ENCODE data around the gene ATP2A1. TPM values are rescaled to one million over a fixed set of nuclear protein-coding genes. Genes with fewer than 3 reads are reported as not detected.

The ATP2A1 gene
- total RNA-seq, 1 experiment from 2014 or later = 3.0 TPM

- no peaks in the 10 kb centered on the region for H3K27me3 ChIP-seq (replicated peaks; ENCODE audit: insufficient read depth, low read depth, low read length, poor library complexity)
- no peaks in the 10 kb centered on the region for H3K36me3 ChIP-seq (ENCODE audit: insufficient read depth, low read length, poor library complexity, severe bottlenecking)
- ChIA-PET POLR2A (ENCODE audit: low non-redundant PET) (no interaction called here), CTCF (no interaction called here)
- no peak overlapping the region for H3K27ac ChIP-seq (ENCODE audit: low read depth, low read length, poor library complexity, severe bottlenecking)
- H3K4me3 ChIP-seq (ENCODE audit: low read depth, low read length, poor library complexity, severe bottlenecking) = no peak overlapping the region
- TF ChIP-seq EZH2 (IDR thresholded peaks at IDR 0.05; ENCODE audit: borderline replicate concordance, low read depth, low read length, poor library complexity, severe bottlenecking) = no peak
- no peaks in the 10 kb centered on the region for H3K4me1 ChIP-seq (ENCODE audit: insufficient read depth, low read length, poor library complexity, severe bottlenecking)
- intact Hi-C loops (cut with micrococcal nuclease; ENCODE audit: unreplicated experiment) = no loop called here
- H3K9me3 ChIP-seq (ENCODE audit: low read depth, low read length, poor library complexity, severe bottlenecking) = no peaks in the 10 kb centered on the region
- DNase-seq (ENCODE audit: low spot score) = no peak
- BruUV-seq (replicated peaks) = no TSS peak
Observed at GRCh38 chr16:28905229-28905754, 27.0 kb downstream of the ATP2A1 start.

DNA sequence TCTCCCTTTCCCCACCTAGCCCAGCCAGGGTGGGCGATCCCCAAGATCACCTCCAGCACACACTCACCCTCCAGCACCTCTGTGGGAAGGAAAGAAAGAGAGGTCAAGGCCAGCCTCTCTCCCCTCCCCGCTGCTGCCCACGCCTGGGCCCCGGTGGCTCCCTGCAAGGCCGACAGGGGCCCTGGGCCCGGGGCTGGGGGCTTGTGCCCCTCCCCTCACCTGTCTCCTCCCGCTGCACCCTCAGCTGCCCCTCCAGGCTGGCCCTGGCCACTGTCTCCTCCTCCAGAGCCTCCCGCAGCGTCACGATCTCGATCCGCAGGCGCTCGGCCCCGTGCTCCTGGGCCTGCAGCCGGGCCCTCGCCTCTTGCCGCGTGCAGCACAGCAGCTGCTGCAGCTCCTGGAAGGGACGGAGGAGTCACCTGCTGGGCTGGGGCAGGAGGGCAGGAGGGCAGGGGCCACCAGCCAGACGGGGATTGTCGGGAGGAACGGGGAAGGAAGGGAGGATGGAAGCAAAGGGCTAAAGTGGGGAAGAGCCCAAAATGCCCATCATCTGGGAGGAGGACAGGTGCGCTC, 27.6 kb downstream of the ATP2A1 start:
- H3K27ac ChIP-seq (ENCODE audit: low read depth, low read length, poor library complexity, severe bottlenecking) = no peak overlapping the region
- CTCF ChIA-PET = no interaction called here

GRCh38 chr16:28910086-28911031, 32.1 kb downstream of the ATP2A1 start:
- no peak overlapping the region for H3K4me3 ChIP-seq (ENCODE audit: low read depth, low read length, poor library complexity, severe bottlenecking)
- CTCF ChIA-PET = no interaction called here
- H3K27ac ChIP-seq (ENCODE audit: low read depth, low read length, poor library complexity, severe bottlenecking) = no peak overlapping the region
- DNase-seq (ENCODE audit: low spot score) = no peak
- no peaks in the 10 kb centered on the region for H3K9me3 ChIP-seq (ENCODE audit: low read depth, low read length, poor library complexity, severe bottlenecking)
- no peaks in the 10 kb centered on the region for H3K4me1 ChIP-seq (ENCODE audit: insufficient read depth, low read length, poor library complexity, severe bottlenecking)
- H3K36me3 ChIP-seq (ENCODE audit: insufficient read depth, low read length, poor library complexity, severe bottlenecking) = no peaks in the 10 kb centered on the region
- POLR2A ChIA-PET (ENCODE audit: low non-redundant PET) = no interaction called here
- TF ChIP-seq, protein P1, sequence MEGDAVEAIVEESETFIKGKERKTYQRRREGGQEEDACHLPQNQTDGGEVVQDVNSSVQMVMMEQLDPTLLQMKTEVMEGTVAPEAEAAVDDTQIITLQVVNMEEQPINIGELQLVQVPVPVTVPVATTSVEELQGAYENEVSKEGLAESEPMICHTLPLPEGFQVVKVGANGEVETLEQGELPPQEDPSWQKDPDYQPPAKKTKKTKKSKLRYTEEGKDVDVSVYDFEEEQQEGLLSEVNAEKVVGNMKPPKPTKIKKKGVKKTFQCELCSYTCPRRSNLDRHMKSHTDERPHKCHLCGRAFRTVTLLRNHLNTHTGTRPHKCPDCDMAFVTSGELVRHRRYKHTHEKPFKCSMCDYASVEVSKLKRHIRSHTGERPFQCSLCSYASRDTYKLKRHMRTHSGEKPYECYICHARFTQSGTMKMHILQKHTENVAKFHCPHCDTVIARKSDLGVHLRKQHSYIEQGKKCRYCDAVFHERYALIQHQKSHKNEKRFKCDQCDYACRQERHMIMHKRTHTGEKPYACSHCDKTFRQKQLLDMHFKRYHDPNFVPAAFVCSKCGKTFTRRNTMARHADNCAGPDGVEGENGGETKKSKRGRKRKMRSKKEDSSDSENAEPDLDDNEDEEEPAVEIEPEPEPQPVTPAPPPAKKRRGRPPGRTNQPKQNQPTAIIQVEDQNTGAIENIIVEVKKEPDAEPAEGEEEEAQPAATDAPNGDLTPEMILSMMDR (conservative IDR thresholded peaks at IDR 0.05; ENCODE audit: low read depth, low read length) = no peak
- TF ChIP-seq EZH2 (IDR thresholded peaks at IDR 0.05; ENCODE audit: borderline replicate concordance, low read depth, low read length, poor library complexity, severe bottlenecking) = no peak
- intact Hi-C loops (cut with micrococcal nuclease; ENCODE audit: unreplicated experiment) = no loop called here
- no peaks in the 10 kb centered on the region for H3K27me3 ChIP-seq (replicated peaks; ENCODE audit: insufficient read depth, low read depth, low read length, poor library complexity)
- BruUV-seq (replicated peaks) = no TSS peak

More for the DNA sequence above, 27.6 kb downstream of the ATP2A1 start:
- BruUV-seq (replicated peaks) = no TSS peak
- no peaks in the 10 kb centered on the region for H3K9me3 ChIP-seq (ENCODE audit: low read depth, low read length, poor library complexity, severe bottlenecking)
- POLR2A ChIA-PET (ENCODE audit: low non-redundant PET) = no interaction called here
- no peaks in the 10 kb centered on the region for H3K4me1 ChIP-seq (ENCODE audit: insufficient read depth, low read length, poor library complexity, severe bottlenecking)
- intact Hi-C loops (cut with micrococcal nuclease; ENCODE audit: unreplicated experiment) = no loop called here
- TF ChIP-seq, protein P1 (conservative IDR thresholded peaks at IDR 0.05; ENCODE audit: low read depth, low read length) = no peak
- no peak for TF ChIP-seq EZH2 (IDR thresholded peaks at IDR 0.05; ENCODE audit: borderline replicate concordance, low read depth, low read length, poor library complexity, severe bottlenecking)
- no peak for DNase-seq (ENCODE audit: low spot score)
- H3K4me3 ChIP-seq (ENCODE audit: low read depth, low read length, poor library complexity, severe bottlenecking) = no peak overlapping the region
- no peaks in the 10 kb centered on the region for H3K27me3 ChIP-seq (replicated peaks; ENCODE audit: insufficient read depth, low read depth, low read length, poor library complexity)
- H3K36me3 ChIP-seq (ENCODE audit: insufficient read depth, low read length, poor library complexity, severe bottlenecking) = no peaks in the 10 kb centered on the region

All from A673 (cell line).